ENCODE data around the gene ZBTB20. TPM values are rescaled to one million over a fixed set of nuclear protein-coding genes. Genes with fewer than 3 reads are reported as not detected.

The ZBTB20 gene
- total and polyA plus RNA-seq, 7 donors, result 0.40 to 74.9 (median 41.7) TPM

GRCh38 chr3:114451051-114451451 is 696.0 kb downstream of the ZBTB20 start:
- H3K4me1 ChIP-seq, result peaks cover 76% of the 10 kb centered on the region
- ATAC-seq (peak in 1 of 4 donors; percentile 25), DNase-seq (no peak)
- no peaks in the 10 kb centered on the region for H3K9me3 ChIP-seq
- no peaks in the 10 kb centered on the region for H3K36me3 ChIP-seq (ENCODE audit: insufficient read depth in 1 of 2, low read depth in 1 of 2)
- no peak for TF ChIP-seq CTCF (IDR thresholded peaks at IDR 0.05)
- peak overlapping the region; percentile 80 for H3K27ac ChIP-seq
- intact Hi-C loops (cut with DNase I), result loop anchor here in 1 of 2 donors (5.0 kb wide), 1 partner anchor 34 kb away; no protein-coding TSS in a partner anchor
- no peaks in the 10 kb centered on the region for H3K27me3 ChIP-seq (ENCODE audit: insufficient read depth in 3 of 3, low read length in 2 of 3)
- 4 to 9% (median 9%) methylated on average over 2 of the region's 2 CpGs for WGBS, 3 donors
- H3K4me3 ChIP-seq, result peak overlapping the region; percentile 48

- no peaks in the 10 kb centered on the region for H3K36me3 ChIP-seq (ENCODE audit: insufficient read depth in 1 of 2, low read depth in 1 of 2)
- peak in 2 of 4 donors; percentile 13 to 39 for ATAC-seq
- no peaks in the 10 kb centered on the region for H3K27me3 ChIP-seq (ENCODE audit: insufficient read depth in 3 of 3, low read length in 2 of 3)
- H3K27ac ChIP-seq, result peak overlapping the region; percentile 80
- no peak for DNase-seq
- H3K9me3 ChIP-seq, result no peaks in the 10 kb centered on the region
- 52 to 78% (median 55%) methylated on average over 7 of the region's 7 CpGs for WGBS, 3 donors
- TF ChIP-seq CTCF (IDR thresholded peaks at IDR 0.05), result peak; percentile 12
- H3K4me1 ChIP-seq, result peaks cover 74% of the 10 kb centered on the region
- peak overlapping the region; percentile 15 for H3K4me3 ChIP-seq
- intact Hi-C loops (cut with DNase I), result loop anchor here in 1 of 2 donors (5.0 kb wide), 1 partner anchor 33 kb away; no protein-coding TSS in a partner anchor
Observed at GRCh38 chr3:114450008-114450596, 697.0 kb downstream of the ZBTB20 start.

GRCh38 chr3:114449271-114450007 is 697.6 kb downstream of the ZBTB20 start:
- Histone ChIP-seq H3K9me3 (no peaks in the 10 kb centered on the region), H3K4me1 (peaks cover 78% of the 10 kb centered on the region), H3K27ac (peak overlapping the region; percentile 80), H3K4me3 (peak overlapping the region; percentile 15), H3K36me3 (ENCODE audit: insufficient read depth in 1 of 2, low read depth in 1 of 2) (no peaks in the 10 kb centered on the region), H3K27me3 (ENCODE audit: insufficient read depth in 3 of 3, low read length in 2 of 3) (no peaks in the 10 kb centered on the region)
- WGBS, 3 donors, result 41 to 63% (median 44%) methylated on average over 9 of the region's 9 CpGs
- ATAC-seq (no peak), DNase-seq (no peak)
- no peak for TF ChIP-seq CTCF (IDR thresholded peaks at IDR 0.05)
- intact Hi-C loops (cut with DNase I), result loop anchor here in 1 of 2 donors (5.0 to 10.0 kb wide), 2 partner anchors 32 to 65 kb away; no protein-coding TSS in a partner anchor

- H3K27ac ChIP-seq, result peak overlapping the region; percentile 33
- H3K4me1 ChIP-seq, result peaks cover 85% of the 10 kb centered on the region
- intact Hi-C loops (cut with DNase I), result loop anchor here in 1 of 2 donors (10.0 kb wide), 1 partner anchor 63 kb away; no protein-coding TSS in a partner anchor
- DNase-seq, result no peak
- H3K27me3 ChIP-seq (ENCODE audit: insufficient read depth in 3 of 3, low read length in 2 of 3), result no peaks in the 10 kb centered on the region
- ATAC-seq, result no peak
- no peak overlapping the region for H3K4me3 ChIP-seq
- H3K36me3 ChIP-seq (ENCODE audit: insufficient read depth in 1 of 2, low read depth in 1 of 2), result no peaks in the 10 kb centered on the region
- no peaks in the 10 kb centered on the region for H3K9me3 ChIP-seq
- TF ChIP-seq CTCF (IDR thresholded peaks at IDR 0.05), result no peak
- 60 to 78% (median 63%) methylated on average over 4 of the region's 4 CpGs for WGBS, 3 donors
Observed at GRCh38 chr3:114447950-114448479, 699.1 kb downstream of the ZBTB20 start.

Data from psoas muscle (tissue), 8 donors.